HUES64 (cell line): ENCODE data around the gene INSRR.

Experiments
- H3K27ac ChIP-seq: 2 replicates; pipeline ENCODE4 v1.7.0; 2013; ENCODE audit warnings: low read depth, low read length, inconsistent platforms
- H3K27me3 ChIP-seq: 2 replicates; pipeline ENCODE4 v1.6.1; 2013; ENCODE audit warnings: mild to moderate bottlenecking, low read length; ENCODE audit not compliant: insufficient read depth
- H3K36me3 ChIP-seq: 2 replicates; pipeline ENCODE4 v1.6.1; 2013; ENCODE audit warnings: mild to moderate bottlenecking, low read length; ENCODE audit not compliant: insufficient read depth
- H3K4me1 ChIP-seq: 2 replicates; pipeline ENCODE4 v1.6.1; 2013; ENCODE audit warnings: mild to moderate bottlenecking, low read length, moderate library complexity; ENCODE audit not compliant: insufficient read depth
- H3K4me3 ChIP-seq: 2 replicates; pipeline ENCODE4 v1.5.1; 2013; ENCODE audit warnings: mild to moderate bottlenecking, low read length, moderate library complexity
- H3K9ac ChIP-seq: 2 replicates; pipeline ENCODE4 v1.6.1; 2013; ENCODE audit warnings: mild to moderate bottlenecking, low read depth, low read length
- H3K9me3 ChIP-seq: 2 replicates; pipeline ENCODE4 v1.6.1; 2013; ENCODE audit warnings: low read depth, low read length; ENCODE audit not compliant: insufficient read depth
- WGBS: fragments of 150-250, 120-280 bp; methylation state at CpG from one replicate; pipeline ENCODE4 v1.1.7; 2013; ENCODE audit warnings: missing lambda C conversion rate; 5-methylcytosine and 5-hydroxymethylcytosine counted together

Gene INSRR

GRCh38 chr1:156882543-156882942 lies 23.6 kb upstream of the INSRR start:
- no peaks in the 10 kb centered on the region for H3K36me3 ChIP-seq
- no peaks in the 10 kb centered on the region for H3K9me3 ChIP-seq
- H3K27me3 ChIP-seq: peaks cover 45% of the 10 kb centered on the region
- no peak overlapping the region for H3K27ac ChIP-seq
- 82% methylated on average over 3 of the region's 3 CpGs for WGBS
- H3K9ac ChIP-seq: no peak overlapping the region
- peaks cover 17% of the 10 kb centered on the region for H3K4me1 ChIP-seq
- no peak overlapping the region for H3K4me3 ChIP-seq

- H3K27ac ChIP-seq: no peak overlapping the region
- H3K9ac ChIP-seq: no peak overlapping the region
- H3K4me3 ChIP-seq: no peak overlapping the region
- H3K27me3 ChIP-seq: peaks cover 51% of the 10 kb centered on the region
- 90% methylated on average over 4 of the region's 4 CpGs for WGBS
- H3K36me3 ChIP-seq: no peaks in the 10 kb centered on the region
- no peaks in the 10 kb centered on the region for H3K9me3 ChIP-seq
- peaks cover 14% of the 10 kb centered on the region for H3K4me1 ChIP-seq
These were observed 22.7 kb upstream of the INSRR start for GRCh38 chr1:156881663-156882062.

- Histone ChIP-seq H3K4me1 (peaks cover 9% of the 10 kb centered on the region), H3K27ac (no peak overlapping the region), H3K9me3 (no peaks in the 10 kb centered on the region), H3K4me3 (no peak overlapping the region), H3K27me3 (peaks cover 51% of the 10 kb centered on the region), H3K9ac (no peak overlapping the region), H3K36me3 (no peaks in the 10 kb centered on the region)
- 78% methylated on average over 10 of the region's 10 CpGs for WGBS
These were observed 22.2 kb upstream of the INSRR start for GRCh38 chr1:156881101-156881500.

GRCh38 chr1:156880473-156880872 lies 21.6 kb upstream of the INSRR start:
- no peak overlapping the region for H3K9ac ChIP-seq
- no peak overlapping the region for H3K4me3 ChIP-seq
- H3K27me3 ChIP-seq: peaks cover 51% of the 10 kb centered on the region
- no peaks in the 10 kb centered on the region for H3K36me3 ChIP-seq
- 76% methylated on average over 4 of the region's 5 CpGs for WGBS
- no peak overlapping the region for H3K27ac ChIP-seq
- H3K4me1 ChIP-seq: peaks cover 9% of the 10 kb centered on the region
- no peaks in the 10 kb centered on the region for H3K9me3 ChIP-seq

- 92% methylated on average over 21 of the region's 21 CpGs for WGBS
- Histone ChIP-seq H3K27me3 (peaks cover 52% of the 10 kb centered on the region), H3K9me3 (no peaks in the 10 kb centered on the region)
These were observed 21.0 kb upstream of the INSRR start for GRCh38 chr1:156879876-156880275.

GRCh38 chr1:156877433-156878170 lies 18.7 kb upstream of the INSRR start:
- H3K9ac ChIP-seq: no peak overlapping the region
- no peak overlapping the region for H3K27ac ChIP-seq
- no peaks in the 10 kb centered on the region for H3K9me3 ChIP-seq
- no peaks in the 10 kb centered on the region for H3K36me3 ChIP-seq
- no peak overlapping the region for H3K4me3 ChIP-seq
- WGBS: 90% methylated on average over 5 of the region's 5 CpGs
- no peaks in the 10 kb centered on the region; the same call in 1 of the 2 replicates for H3K4me1 ChIP-seq
- H3K27me3 ChIP-seq: peaks cover 47% of the 10 kb centered on the region

More at GRCh38 chr1:156879876-156880275, 21.0 kb upstream of the INSRR start:
- H3K4me3 ChIP-seq: no peak overlapping the region
- H3K9ac ChIP-seq: no peak overlapping the region
- H3K4me1 ChIP-seq: peaks cover 7% of the 10 kb centered on the region
- H3K27ac ChIP-seq: no peak overlapping the region
- no peaks in the 10 kb centered on the region for H3K36me3 ChIP-seq

GRCh38 chr1:156876281-156876680 lies 17.4 kb upstream of the INSRR start:
- Histone ChIP-seq H3K27me3 (peaks cover 49% of the 10 kb centered on the region), H3K9me3 (no peaks in the 10 kb centered on the region), H3K9ac (no peak overlapping the region), H3K4me3 (no peak overlapping the region), H3K4me1 (no peaks in the 10 kb centered on the region), H3K36me3 (no peaks in the 10 kb centered on the region), H3K27ac (no peak overlapping the region)
- WGBS: 23% methylated on average over 21 of the region's 21 CpGs

- no peak overlapping the region for H3K27ac ChIP-seq
- H3K27me3 ChIP-seq: peaks cover 50% of the 10 kb centered on the region
- no peak overlapping the region for H3K9ac ChIP-seq
- H3K9me3 ChIP-seq: no peaks in the 10 kb centered on the region
- 85% methylated on average over 5 of the region's 5 CpGs for WGBS
- H3K4me1 ChIP-seq: no peaks in the 10 kb centered on the region
- H3K4me3 ChIP-seq: no peak overlapping the region
- no peaks in the 10 kb centered on the region for H3K36me3 ChIP-seq
These were observed 16.4 kb upstream of the INSRR start for GRCh38 chr1:156875341-156875615.

GRCh38 chr1:156874572-156875340 lies 15.8 kb upstream of the INSRR start:
- Histone ChIP-seq H3K4me1 (no peaks in the 10 kb centered on the region), H3K36me3 (no peaks in the 10 kb centered on the region), H3K27me3 (peaks cover 50% of the 10 kb centered on the region), H3K27ac (no peak overlapping the region), H3K9me3 (no peaks in the 10 kb centered on the region), H3K9ac (no peak overlapping the region), H3K4me3 (no peak overlapping the region)
- WGBS: 84% methylated on average over 16 of the region's 16 CpGs

GRCh38 chr1:156874142-156874541 lies 15.2 kb upstream of the INSRR start:
- WGBS: 88% methylated on average over 5 of the region's 5 CpGs
- Histone ChIP-seq H3K27me3 (peaks cover 50% of the 10 kb centered on the region), H3K4me1 (no peaks in the 10 kb centered on the region), H3K27ac (no peak overlapping the region), H3K4me3 (no peak overlapping the region), H3K9ac (no peak overlapping the region), H3K9me3 (no peaks in the 10 kb centered on the region), H3K36me3 (no peaks in the 10 kb centered on the region)

GRCh38 chr1:156873659-156874058 lies 14.7 kb upstream of the INSRR start:
- 94% methylated on average over 18 of the region's 18 CpGs for WGBS
- Histone ChIP-seq H3K27me3 (peaks cover 47% of the 10 kb centered on the region), H3K4me3 (no peak overlapping the region), H3K9ac (no peak overlapping the region), H3K4me1 (no peaks in the 10 kb centered on the region), H3K36me3 (no peaks in the 10 kb centered on the region), H3K27ac (no peak overlapping the region), H3K9me3 (no peaks in the 10 kb centered on the region)
